Activated CD4-positive, alpha-beta T cell treated with anti-CD3 and anti-CD28 coated beads, Interleukin-2, amount 10 ng/mL, durations not matched to agents 7 days and 5 days (primary cell): ENCODE measurements around the gene DNAJC7. TPM values are rescaled to one million over a fixed set of nuclear protein-coding genes. Genes with fewer than 3 reads are reported as not detected.

Source experiments
- CTCF ChIA-PET: fragments of 350-600 bp; sonication (Branson Sonifier 250); formaldehyde crosslinking; loops from one replicate; lab custom pipeline; 2021; ENCODE audit warnings: antibody characterized with exemption; lab: Charles Lee
- POLR2A ChIA-PET: fragments of 350-600 bp; sonication (Branson Sonifier 250); formaldehyde crosslinking; loops from one replicate; lab custom pipeline; 2021; ENCODE audit warnings: antibody characterized with exemption; lab: Charles Lee
- DNase-seq: peaks from one replicate; pipeline ENCODE4 v3.0.0-alpha.2; 2020
- H3K27ac Mint-ChIP-seq: one replicate; pipeline ENCODE4 v1.8.0; 2021; ENCODE audit warnings: mild to moderate bottlenecking, moderate library complexity, mixed read lengths
- H3K27me3 Mint-ChIP-seq: one replicate; pipeline ENCODE4 v1.8.0; 2021; ENCODE audit warnings: mixed read lengths
- H3K36me3 Mint-ChIP-seq: one replicate; pipeline ENCODE4 v1.8.0; 2021; ENCODE audit warnings: low read depth, mixed read lengths
- H3K4me1 Mint-ChIP-seq: one replicate; pipeline ENCODE4 v1.8.0; 2021; ENCODE audit warnings: mixed read lengths
- H3K4me3 Mint-ChIP-seq: one replicate; pipeline ENCODE4 v1.8.0; 2021; ENCODE audit warnings: mild to moderate bottlenecking, moderate library complexity, mixed read lengths
- H3K9me3 Mint-ChIP-seq: one replicate; pipeline ENCODE4 v1.8.0; 2021; ENCODE audit warnings: mixed read lengths
- total RNA-seq, 2 experiments: library from RNA; stranded (reverse); gene quantifications; one replicate each; pipeline ENCODE4 v1.2.3, GENCODE V29; 2021

DNAJC7 gene
- total RNA-seq, 2 experiments from 2014 or later, result 93.3 to 94.8 TPM

DNA sequence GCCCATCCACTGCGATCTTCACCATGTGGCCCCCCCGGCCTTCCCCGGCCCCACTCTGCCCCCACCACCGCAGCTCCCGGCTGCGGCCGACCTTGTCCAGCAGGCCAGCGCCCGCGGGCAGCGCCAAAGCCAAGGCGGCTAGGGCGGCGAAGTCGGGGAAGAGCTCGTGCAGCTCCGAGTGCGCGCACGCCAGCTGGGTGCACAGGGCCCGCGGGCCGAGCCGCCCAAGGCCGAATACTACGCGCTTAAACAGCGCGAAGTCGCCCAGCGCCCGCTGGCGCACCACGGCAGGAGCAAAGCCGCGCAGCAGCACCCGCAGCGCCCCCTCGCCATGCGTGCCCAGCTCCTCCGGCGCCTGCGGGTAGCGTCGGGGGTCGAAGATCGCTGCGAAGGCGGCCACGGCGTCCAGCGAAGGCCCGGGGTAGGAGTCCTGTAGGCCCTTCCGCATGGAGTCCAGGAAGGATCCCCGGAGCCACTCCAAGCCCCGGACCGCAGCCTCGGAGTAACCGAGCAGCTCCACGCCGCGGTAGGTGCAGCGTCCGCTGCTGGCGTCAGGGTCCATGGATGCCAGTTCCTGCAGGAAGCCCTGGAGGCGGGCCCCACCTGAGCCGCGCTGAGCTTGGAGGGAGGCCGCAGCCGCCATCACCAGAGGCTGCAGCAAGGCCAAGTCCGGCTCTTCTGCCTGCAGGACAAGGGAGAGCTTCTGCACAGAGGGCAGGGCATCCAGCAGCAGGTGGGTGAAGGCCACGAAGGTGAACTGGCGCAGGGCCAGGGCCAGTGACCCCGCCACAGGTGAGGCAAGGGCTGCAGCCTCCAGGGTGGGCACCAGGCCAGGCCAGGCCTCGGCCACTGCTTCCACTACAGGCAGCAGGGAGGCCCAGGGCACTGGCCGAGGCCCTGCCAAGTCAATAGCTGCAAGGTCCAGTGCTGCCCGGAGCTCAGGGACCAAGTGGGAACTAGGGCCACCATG is 22.8 kb upstream of the DNAJC7 start:
- no peaks in the 10 kb centered on the region for H3K4me1 Mint-ChIP-seq
- H3K9me3 Mint-ChIP-seq, result no peaks in the 10 kb centered on the region
- no peak overlapping the region for H3K4me3 Mint-ChIP-seq
- no peak overlapping the region for H3K27ac Mint-ChIP-seq
- POLR2A ChIA-PET, result no interaction called here
- H3K36me3 Mint-ChIP-seq, result no peaks in the 10 kb centered on the region
- no peak for DNase-seq
- peaks cover 13% of the 10 kb centered on the region for H3K27me3 Mint-ChIP-seq
- CTCF ChIA-PET, result interaction anchor here (1.0 to 1.8 kb wide), 9 partner anchors 9 to 366 kb away, joined by 3 to 6 read pairs (median 3); partner anchors contain the start of gene NKIRAS2

DNA sequence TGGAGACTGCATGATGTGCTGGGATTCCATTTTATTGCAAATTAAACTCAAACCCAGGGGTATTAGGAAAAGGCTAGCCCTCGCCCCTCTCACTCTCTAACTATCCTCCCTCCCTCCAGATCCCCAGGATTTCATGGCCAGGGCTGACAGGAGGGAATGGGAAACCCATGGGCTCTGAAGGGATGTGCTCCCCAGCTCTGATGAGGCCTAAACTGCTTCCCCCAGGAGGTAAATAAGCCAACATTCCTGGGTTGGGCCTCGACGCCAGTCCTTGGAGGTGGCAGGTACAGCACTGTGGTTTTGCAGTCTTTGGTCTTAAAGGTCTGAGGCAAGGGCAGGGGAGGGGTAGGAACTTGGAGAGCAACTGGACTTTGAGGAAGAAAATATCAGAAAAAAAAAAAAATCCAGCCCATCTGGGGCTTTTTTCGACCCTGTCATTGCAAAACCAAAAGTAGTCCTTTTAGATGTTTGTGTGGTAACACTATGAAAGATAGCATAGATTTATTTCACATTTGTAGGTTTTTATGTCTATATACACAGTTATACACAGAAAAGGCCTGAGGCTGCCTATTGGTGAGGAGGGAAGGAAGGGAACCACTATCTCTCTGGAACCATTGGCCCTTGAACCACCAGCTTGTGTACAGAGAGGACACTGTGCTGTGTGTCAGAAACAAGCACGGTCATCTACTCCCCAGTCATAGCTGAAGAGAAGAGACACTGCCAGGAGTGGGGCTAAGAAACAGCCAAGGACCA is 21.2 kb upstream of the DNAJC7 start:
- Mint-ChIP-seq H3K27ac (no peak overlapping the region), H3K9me3 (no peaks in the 10 kb centered on the region), H3K36me3 (no peaks in the 10 kb centered on the region), H3K27me3 (peaks cover 13% of the 10 kb centered on the region), H3K4me3 (no peak overlapping the region), H3K4me1 (peaks cover 8% of the 10 kb centered on the region)
- DNase-seq, result no peak
- ChIA-PET CTCF (interaction anchor here (1.1 to 1.8 kb wide), 4 partner anchors 10 to 81 kb away, joined by 3 to 6 read pairs (median 4); no protein-coding TSS in a partner anchor), POLR2A (no interaction called here)

DNA sequence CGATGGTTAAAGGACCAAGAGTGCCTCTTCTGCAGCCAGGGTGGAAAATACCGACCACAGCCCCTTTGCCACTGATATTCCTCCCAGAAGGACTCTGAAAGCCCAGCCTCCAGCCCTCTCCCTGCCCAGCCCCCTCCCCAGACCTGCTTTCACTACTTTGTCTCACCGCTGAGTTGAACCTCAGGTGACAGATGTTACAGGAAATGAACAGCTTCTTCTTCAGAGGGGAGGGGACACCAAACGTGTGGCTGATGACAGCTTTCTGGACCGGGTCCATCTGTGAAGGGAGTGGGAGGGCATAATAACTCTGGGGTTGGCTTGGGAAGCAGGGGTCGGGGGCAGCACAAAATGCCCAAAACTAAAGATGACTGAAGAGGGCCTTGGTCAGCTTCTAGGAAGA is 16.8 kb upstream of the DNAJC7 start:
- Mint-ChIP-seq H3K27ac (peak overlapping the region; percentile 32), H3K9me3 (no peaks in the 10 kb centered on the region), H3K4me1 (peaks cover 8% of the 10 kb centered on the region), H3K36me3 (no peaks in the 10 kb centered on the region), H3K4me3 (no peak overlapping the region), H3K27me3 (peaks cover 12% of the 10 kb centered on the region)
- CTCF ChIA-PET, result interaction anchor here (0.6 to 1.7 kb wide), 7 partner anchors 8 to 331 kb away, joined by 3 to 7 read pairs (median 3); partner anchors contain the start of gene NKIRAS2
- POLR2A ChIA-PET, result interaction anchor here (0.5 to 0.7 kb wide), 2 partner anchors 153 to 234 kb away, joined by 3 read pairs; no protein-coding TSS in a partner anchor
- peak; percentile 32 for DNase-seq

DNA sequence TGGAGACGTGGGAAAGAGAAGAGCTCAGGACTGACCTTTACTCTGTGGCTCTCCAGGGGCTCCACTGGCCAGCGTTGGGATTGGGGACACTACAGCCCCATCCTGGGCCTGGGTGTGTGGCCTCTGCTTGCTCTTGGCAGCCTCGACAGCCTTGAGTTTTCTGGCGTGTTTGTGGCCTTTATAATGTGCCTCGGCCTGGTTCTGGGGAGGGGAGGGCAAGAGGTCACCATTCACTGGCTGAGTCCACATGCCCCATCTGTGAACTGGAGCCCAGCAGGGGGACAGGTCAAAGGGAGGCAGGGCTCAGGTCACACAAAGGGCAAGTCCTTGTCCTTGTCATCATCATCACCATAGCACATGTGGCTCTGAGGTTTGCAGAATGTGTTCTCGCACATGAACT is 14.3 kb upstream of the DNAJC7 start:
- ChIA-PET POLR2A (no interaction called here), CTCF (interaction anchor here (7.5 kb wide), 1 partner anchor 14 kb away, joined by 53 read pairs; the partner anchor contains the start of genes DNAJC7 and NKIRAS2)
- DNase-seq, result no peak
- Mint-ChIP-seq H3K4me3 (no peak overlapping the region), H3K9me3 (no peaks in the 10 kb centered on the region), H3K27ac (no peak overlapping the region), H3K27me3 (peaks cover 2% of the 10 kb centered on the region), H3K4me1 (peaks cover 15% of the 10 kb centered on the region), H3K36me3 (no peaks in the 10 kb centered on the region)

DNA sequence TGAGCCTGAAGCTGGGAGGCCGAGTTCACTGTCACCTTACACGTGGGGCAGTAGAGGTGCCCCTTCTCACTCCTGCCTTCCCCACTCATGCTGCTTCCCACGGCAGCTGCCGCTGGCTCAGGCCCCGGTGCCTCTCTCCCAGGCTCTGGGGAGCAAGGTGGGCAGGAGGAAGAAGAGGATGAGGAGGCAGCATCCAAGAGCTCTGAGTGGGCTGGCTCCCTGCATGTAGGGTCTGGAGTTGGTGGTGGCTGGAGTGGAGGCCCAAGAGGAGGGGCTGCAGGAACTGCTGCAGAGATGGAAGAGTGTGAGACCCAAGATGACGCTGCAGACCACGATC is 11.5 kb upstream of the DNAJC7 start:
- Mint-ChIP-seq H3K9me3 (no peaks in the 10 kb centered on the region), H3K36me3 (peaks cover 3% of the 10 kb centered on the region), H3K4me3 (no peak overlapping the region), H3K4me1 (peaks cover 14% of the 10 kb centered on the region), H3K27ac (no peak overlapping the region), H3K27me3 (peaks cover 2% of the 10 kb centered on the region)
- DNase-seq, result no peak
- ChIA-PET POLR2A (no interaction called here), CTCF (interaction anchor here (1.4 to 7.5 kb wide), 4 partner anchors 11 to 152 kb away, joined by 3 to 53 read pairs (median 6); partner anchors contain the start of genes DNAJC7, KCNH4 and NKIRAS2)

DNA sequence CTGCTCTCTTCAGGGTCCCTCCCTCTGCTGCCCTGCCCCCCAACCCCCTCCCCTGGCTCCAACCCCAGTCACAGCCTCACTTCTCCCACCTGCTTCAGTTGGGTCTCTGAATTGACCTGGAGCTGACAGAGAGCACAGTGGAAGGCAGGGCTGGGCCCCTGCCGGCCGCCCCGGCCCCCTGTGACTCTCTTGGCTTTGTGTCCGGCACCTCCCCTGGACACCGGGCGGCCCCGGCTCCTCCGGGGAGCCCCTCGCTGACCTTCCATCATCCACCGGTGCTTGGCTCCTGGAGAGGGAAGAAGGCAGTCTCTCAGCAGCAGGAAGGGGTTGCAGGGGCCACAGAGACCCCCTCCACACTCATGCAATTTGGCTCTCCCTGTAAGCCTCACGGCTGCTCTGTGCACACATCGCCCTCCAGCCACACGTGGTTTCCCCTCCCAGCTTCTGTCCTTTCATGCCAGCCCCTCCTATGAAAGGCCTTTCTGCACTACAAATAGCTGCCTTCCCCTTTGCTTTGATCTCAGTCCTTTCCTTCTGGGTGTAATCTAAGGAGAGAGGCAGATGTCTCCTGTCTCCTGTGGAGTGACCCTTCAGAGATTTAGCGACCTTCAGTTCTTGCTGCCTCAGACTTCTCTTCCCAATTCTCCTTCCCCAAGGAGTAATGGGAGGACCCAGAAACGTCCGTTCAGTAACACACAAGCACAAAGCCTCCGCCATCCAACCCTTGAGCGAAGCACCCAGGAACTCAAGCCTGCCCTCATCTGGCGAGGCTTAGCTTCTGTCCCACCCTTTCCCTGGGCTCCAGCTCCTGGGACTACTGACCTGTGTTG is 10.9 kb upstream of the DNAJC7 start:
- ChIA-PET POLR2A (interaction anchor here (0.6 kb wide), 1 partner anchor 152 kb away, joined by 3 read pairs; no protein-coding TSS in a partner anchor), CTCF (interaction anchor here (0.6 to 7.5 kb wide), 6 partner anchors 10 to 490 kb away, joined by 3 to 53 read pairs (median 4); partner anchors contain the start of genes DNAJC7, KCNH4 and NKIRAS2)
- no peak for DNase-seq
- Mint-ChIP-seq H3K9me3 (no peaks in the 10 kb centered on the region), H3K27ac (peak overlapping the region; percentile 5), H3K4me1 (peaks cover 12% of the 10 kb centered on the region), H3K36me3 (peaks cover 7% of the 10 kb centered on the region), H3K4me3 (no peak overlapping the region), H3K27me3 (peaks cover 2% of the 10 kb centered on the region)

DNA sequence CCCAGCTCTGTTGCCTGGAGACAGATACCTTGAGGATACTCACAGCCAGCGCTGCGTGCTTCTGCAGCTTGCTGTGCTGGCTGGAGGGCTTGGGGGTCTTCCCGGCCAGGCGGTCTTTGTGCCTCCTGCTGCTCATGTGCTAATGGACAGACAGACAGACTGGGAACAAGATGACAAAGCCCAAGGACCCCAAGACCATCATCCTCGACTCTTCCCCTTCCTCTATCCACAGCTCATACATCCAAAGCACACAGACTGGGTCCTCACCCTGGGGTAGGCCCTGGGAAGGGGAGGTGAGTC is 10.3 kb upstream of the DNAJC7 start:
- ChIA-PET CTCF (interaction anchor here (1.4 to 7.5 kb wide), 5 partner anchors 10 to 154 kb away, joined by 3 to 53 read pairs (median 5); partner anchors contain the start of genes DNAJC7, KCNH4 and NKIRAS2), POLR2A (no interaction called here)
- no peak overlapping the region for H3K4me3 Mint-ChIP-seq
- H3K27me3 Mint-ChIP-seq, result peaks cover 2% of the 10 kb centered on the region
- peaks cover 7% of the 10 kb centered on the region for H3K36me3 Mint-ChIP-seq
- DNase-seq, result no peak
- peaks cover 12% of the 10 kb centered on the region for H3K4me1 Mint-ChIP-seq
- H3K9me3 Mint-ChIP-seq, result no peaks in the 10 kb centered on the region
- no peak overlapping the region for H3K27ac Mint-ChIP-seq

DNA sequence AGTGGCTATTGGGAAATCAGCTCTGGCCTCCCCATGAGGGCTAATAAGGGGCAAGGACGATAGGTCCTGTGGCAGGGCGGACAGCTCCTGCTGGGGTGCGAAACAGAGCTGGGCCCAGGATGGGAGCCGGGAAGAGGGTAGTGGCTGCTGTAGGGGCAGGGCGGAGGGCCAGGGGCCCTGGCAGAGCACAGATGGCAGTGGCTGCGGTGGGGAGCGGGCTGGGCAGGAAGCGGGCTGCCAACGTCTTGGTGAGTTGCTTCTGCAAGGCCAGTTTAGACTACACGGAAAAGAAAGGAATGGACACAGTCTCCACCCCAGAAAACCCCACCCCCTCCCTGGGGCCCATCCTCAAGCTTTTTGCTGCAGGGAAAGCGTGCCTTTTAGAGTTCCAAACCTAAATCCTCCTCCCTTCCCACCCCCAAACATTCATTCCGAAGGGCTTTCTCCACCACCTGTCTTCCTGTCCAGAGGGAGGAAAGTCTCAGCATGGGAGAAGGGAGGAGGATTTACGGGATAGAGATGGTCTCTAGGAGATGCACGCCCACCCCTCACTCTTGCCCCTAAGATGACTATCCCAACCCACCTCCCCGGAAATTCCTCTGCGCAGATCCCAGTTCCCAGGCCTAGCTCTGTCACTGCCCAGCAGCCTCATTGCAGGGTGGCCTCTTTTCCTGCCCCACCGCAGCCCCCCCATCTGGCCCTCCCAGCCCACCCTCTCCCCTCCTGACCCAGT is 9.8 kb upstream of the DNAJC7 start:
- peaks cover 2% of the 10 kb centered on the region for H3K27me3 Mint-ChIP-seq
- ChIA-PET CTCF (interaction anchor here (1.4 to 7.5 kb wide), 5 partner anchors 9 to 155 kb away, joined by 3 to 53 read pairs (median 5); partner anchors contain the start of genes DNAJC7 and NKIRAS2), POLR2A (no interaction called here)
- H3K9me3 Mint-ChIP-seq, result no peaks in the 10 kb centered on the region
- H3K36me3 Mint-ChIP-seq, result peaks cover 11% of the 10 kb centered on the region
- H3K4me3 Mint-ChIP-seq, result no peak overlapping the region
- no peak overlapping the region for H3K27ac Mint-ChIP-seq
- peaks cover 16% of the 10 kb centered on the region for H3K4me1 Mint-ChIP-seq
- DNase-seq, result no peak

DNA sequence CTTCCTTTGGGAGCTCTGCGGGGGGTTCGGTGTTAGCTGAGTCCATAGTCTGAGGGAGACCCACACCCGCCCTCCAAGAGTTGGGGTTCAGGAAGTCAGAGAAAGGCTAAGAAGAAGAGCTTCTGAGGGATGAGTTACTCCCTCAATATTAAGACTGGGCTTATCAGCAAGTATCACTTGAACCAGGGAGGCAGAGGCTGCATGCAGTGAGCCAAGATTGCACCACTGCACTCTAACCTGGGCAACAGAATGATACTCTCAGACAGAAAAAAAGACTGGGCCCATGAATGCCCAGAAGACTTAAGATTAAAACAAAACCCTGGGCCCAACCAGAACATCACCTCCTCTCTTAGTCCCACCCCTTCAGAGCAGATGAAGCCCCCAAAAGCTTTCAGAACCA is 8.7 kb upstream of the DNAJC7 start:
- Mint-ChIP-seq H3K27me3 (no peaks in the 10 kb centered on the region), H3K4me3 (no peak overlapping the region), H3K27ac (peak overlapping the region; percentile 10), H3K36me3 (peaks cover 11% of the 10 kb centered on the region), H3K4me1 (peaks cover 24% of the 10 kb centered on the region), H3K9me3 (no peaks in the 10 kb centered on the region)
- no peak for DNase-seq
- CTCF ChIA-PET, result interaction anchor here (0.5 to 7.5 kb wide), 12 partner anchors 8 to 471 kb away, joined by 3 to 53 read pairs (median 6); partner anchors contain the start of genes CNP, DHX58, DNAJC7 and NKIRAS2
- POLR2A ChIA-PET, result interaction anchor here (0.7 kb wide), 2 partner anchors 30 to 72 kb away, joined by 3 to 6 read pairs; no protein-coding TSS in a partner anchor

DNA sequence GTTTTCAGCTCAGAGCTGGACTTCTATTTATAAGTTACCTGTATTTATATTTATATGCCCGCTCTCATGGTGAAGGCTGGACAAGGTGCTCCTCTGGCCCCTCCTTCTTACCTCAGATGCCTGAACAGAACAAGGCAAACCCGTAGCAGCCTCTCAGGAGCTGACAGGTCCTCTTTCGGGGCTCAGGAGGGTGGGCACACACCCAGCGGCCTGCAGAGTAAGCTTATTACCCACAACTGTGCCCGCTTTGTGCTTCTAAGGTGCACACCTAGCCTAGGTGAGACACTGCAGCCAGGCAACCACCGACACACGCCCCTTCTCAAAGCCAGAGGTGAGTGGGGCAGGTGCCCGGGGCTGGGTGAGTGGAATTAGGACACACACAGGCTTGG is 7.9 kb upstream of the DNAJC7 start:
- Mint-ChIP-seq H3K4me1 (peaks cover 32% of the 10 kb centered on the region), H3K27ac (peak overlapping the region; percentile 31), H3K9me3 (no peaks in the 10 kb centered on the region), H3K27me3 (no peaks in the 10 kb centered on the region), H3K36me3 (peaks cover 11% of the 10 kb centered on the region), H3K4me3 (no peak overlapping the region)
- no peak for DNase-seq
- CTCF ChIA-PET, result interaction anchor here (0.6 to 7.5 kb wide), 15 partner anchors 7 to 295 kb away, joined by 3 to 53 read pairs (median 4); partner anchors contain the start of genes CNP, DHX58, DNAJC7 and NKIRAS2
- POLR2A ChIA-PET, result no interaction called here
